ENCODE data around the gene CCDC97. TPM values are rescaled to one million over a fixed set of nuclear protein-coding genes. Genes with fewer than 3 reads are reported as not detected.

The CCDC97 gene
- total RNA-seq, 1 experiment from 2014 or later: 26.4 TPM

DNA sequence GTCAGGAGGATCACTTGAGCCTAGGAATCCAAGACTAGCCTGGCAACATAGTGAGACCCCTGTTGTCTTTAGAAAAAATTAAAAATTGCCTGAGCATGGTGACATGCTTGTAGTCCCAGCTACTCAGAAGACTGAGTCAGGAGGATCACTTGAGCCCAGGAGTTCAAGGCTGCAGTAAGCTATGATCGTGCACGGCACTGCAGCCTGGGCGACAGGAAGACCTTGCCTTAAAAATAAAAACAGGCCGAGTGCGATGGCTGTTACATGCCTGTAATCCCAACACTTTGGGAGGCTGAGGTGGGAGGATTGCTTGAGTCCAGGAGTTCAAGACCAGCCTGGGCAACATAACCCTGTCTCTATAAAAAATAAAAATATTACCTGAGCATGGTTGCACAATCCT, 40.4 kb upstream of the CCDC97 start:
- H3K9me3 ChIP-seq (ENCODE audit: insufficient read depth, low read depth): no peaks in the 10 kb centered on the region
- no peaks in the 10 kb centered on the region for H3F3A ChIP-seq (ENCODE audit: insufficient read depth, low read depth)
- H3K4me3 ChIP-seq: no peak overlapping the region
- peaks cover 51% of the 10 kb centered on the region for H3K79me2 ChIP-seq (ENCODE audit: low read depth)
- DNase-seq: no peak
- no peaks in the 10 kb centered on the region for H3K27me3 ChIP-seq (ENCODE audit: insufficient read depth, low read depth)
- H2AFZ ChIP-seq: no peak overlapping the region
- no peak overlapping the region for H3K27ac ChIP-seq
- H3K9me2 ChIP-seq (ENCODE audit: insufficient read depth): no peaks in the 10 kb centered on the region
- peaks cover 10% of the 10 kb centered on the region; the same call in 1 of the 2 replicates for H3K4me1 ChIP-seq (replicated peaks; ENCODE audit: insufficient read depth)
- CTCF ChIA-PET: no interaction called here
- H4K20me1 ChIP-seq (ENCODE audit: insufficient read depth): peaks cover 11% of the 10 kb centered on the region; the same call in 1 of the 2 replicates
- TF ChIP-seq, protein P1, sequence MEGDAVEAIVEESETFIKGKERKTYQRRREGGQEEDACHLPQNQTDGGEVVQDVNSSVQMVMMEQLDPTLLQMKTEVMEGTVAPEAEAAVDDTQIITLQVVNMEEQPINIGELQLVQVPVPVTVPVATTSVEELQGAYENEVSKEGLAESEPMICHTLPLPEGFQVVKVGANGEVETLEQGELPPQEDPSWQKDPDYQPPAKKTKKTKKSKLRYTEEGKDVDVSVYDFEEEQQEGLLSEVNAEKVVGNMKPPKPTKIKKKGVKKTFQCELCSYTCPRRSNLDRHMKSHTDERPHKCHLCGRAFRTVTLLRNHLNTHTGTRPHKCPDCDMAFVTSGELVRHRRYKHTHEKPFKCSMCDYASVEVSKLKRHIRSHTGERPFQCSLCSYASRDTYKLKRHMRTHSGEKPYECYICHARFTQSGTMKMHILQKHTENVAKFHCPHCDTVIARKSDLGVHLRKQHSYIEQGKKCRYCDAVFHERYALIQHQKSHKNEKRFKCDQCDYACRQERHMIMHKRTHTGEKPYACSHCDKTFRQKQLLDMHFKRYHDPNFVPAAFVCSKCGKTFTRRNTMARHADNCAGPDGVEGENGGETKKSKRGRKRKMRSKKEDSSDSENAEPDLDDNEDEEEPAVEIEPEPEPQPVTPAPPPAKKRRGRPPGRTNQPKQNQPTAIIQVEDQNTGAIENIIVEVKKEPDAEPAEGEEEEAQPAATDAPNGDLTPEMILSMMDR (conservative IDR thresholded peaks at IDR 0.05): no peak
- TF ChIP-seq EZH2 (IDR thresholded peaks at IDR 0.05; ENCODE audit: low read depth): no peak
- peaks cover 52% of the 10 kb centered on the region for H3K36me3 ChIP-seq (ENCODE audit: low read depth)
- POLR2A ChIA-PET (ENCODE audit: unreplicated experiment): interaction anchor here (0.6 kb wide), 2 partner anchors 94 to 449 kb away, joined by 4 to 5 read pairs; partner anchors contain the start of gene B9D2
- no TSS peak for BruUV-seq (replicated peaks)
- H3K4me2 ChIP-seq: no peak overlapping the region
- intact Hi-C loops (cut with micrococcal nuclease; ENCODE audit: unreplicated experiment): loop anchor here (10.0 kb wide), 1 partner anchor 125 kb away; no protein-coding TSS in a partner anchor

DNA sequence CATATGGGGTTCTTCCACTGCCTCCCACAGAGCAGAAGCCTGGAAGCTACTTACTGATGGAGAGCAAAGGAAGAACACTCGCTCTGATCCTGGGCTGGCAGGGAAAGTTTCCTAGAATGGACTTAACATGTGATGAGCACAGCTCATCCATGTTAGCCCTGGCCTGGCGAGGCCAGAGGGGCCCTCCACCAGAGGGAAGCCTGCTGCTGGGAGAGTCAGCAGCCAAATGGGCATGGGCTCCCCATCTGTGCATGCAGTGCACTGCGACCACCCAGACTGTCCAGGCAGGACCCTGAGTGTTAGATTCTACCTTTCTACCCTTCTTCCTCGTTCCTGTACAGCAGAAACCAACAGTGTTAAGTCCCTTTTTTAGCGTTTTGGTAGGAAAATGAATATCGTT, 36.9 kb upstream of the CCDC97 start:
- Histone ChIP-seq H4K20me1 (ENCODE audit: insufficient read depth) (peaks cover 7% of the 10 kb centered on the region; the same call in 1 of the 2 replicates), H3K4me2 (no peak overlapping the region), H3K27me3 (ENCODE audit: insufficient read depth, low read depth) (no peaks in the 10 kb centered on the region), H3K4me3 (no peak overlapping the region), H3K9me3 (ENCODE audit: insufficient read depth, low read depth) (no peaks in the 10 kb centered on the region), H3K27ac (no peak overlapping the region), H3F3A (ENCODE audit: insufficient read depth, low read depth) (peaks cover 11% of the 10 kb centered on the region), H3K9me2 (ENCODE audit: insufficient read depth) (no peaks in the 10 kb centered on the region), H3K36me3 (ENCODE audit: low read depth) (peaks cover 73% of the 10 kb centered on the region), H3K79me2 (ENCODE audit: low read depth) (peaks cover 16% of the 10 kb centered on the region), H2AFZ (no peak overlapping the region), H3K4me1 (replicated peaks; ENCODE audit: insufficient read depth) (no peaks in the 10 kb centered on the region)
- no peak for DNase-seq
- ChIA-PET CTCF (no interaction called here), POLR2A (ENCODE audit: unreplicated experiment) (no interaction called here)
- no peak for TF ChIP-seq EZH2 (IDR thresholded peaks at IDR 0.05; ENCODE audit: low read depth)
- TF ChIP-seq, protein P1 (conservative IDR thresholded peaks at IDR 0.05): no peak
- intact Hi-C loops (cut with micrococcal nuclease; ENCODE audit: unreplicated experiment): no loop called here
- BruUV-seq (replicated peaks): no TSS peak

DNA sequence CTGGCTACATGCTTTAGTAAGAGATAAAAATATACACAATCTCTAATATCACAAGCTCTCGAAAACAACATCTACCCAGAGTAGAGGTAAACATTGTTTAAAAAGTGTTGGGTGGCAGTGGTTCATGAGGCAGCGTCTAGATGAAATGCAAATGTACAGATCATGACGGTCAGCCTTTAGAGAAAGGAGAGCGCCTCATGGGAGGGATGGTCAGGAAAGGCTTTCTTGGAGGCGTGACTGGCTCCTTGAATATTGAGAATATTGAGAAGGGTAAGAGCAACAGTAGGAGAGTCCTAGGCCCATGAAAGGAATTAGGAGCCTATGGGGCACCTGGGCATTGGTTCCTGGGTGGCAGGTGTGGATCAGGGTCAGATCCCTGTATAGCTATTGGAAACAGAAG, 35.2 kb upstream of the CCDC97 start:
- Histone ChIP-seq H3F3A (ENCODE audit: insufficient read depth, low read depth) (peaks cover 11% of the 10 kb centered on the region), H3K27ac (no peak overlapping the region), H3K9me2 (ENCODE audit: insufficient read depth) (no peaks in the 10 kb centered on the region), H3K4me2 (no peak overlapping the region), H3K79me2 (ENCODE audit: low read depth) (no peaks in the 10 kb centered on the region; the same call in 1 of the 2 replicates), H3K9me3 (ENCODE audit: insufficient read depth, low read depth) (no peaks in the 10 kb centered on the region), H3K36me3 (ENCODE audit: low read depth) (peaks cover 70% of the 10 kb centered on the region), H2AFZ (no peak overlapping the region), H3K4me1 (replicated peaks; ENCODE audit: insufficient read depth) (no peaks in the 10 kb centered on the region), H4K20me1 (ENCODE audit: insufficient read depth) (peaks cover 11% of the 10 kb centered on the region; the same call in 1 of the 2 replicates), H3K4me3 (no peak overlapping the region), H3K27me3 (ENCODE audit: insufficient read depth, low read depth) (no peaks in the 10 kb centered on the region)
- intact Hi-C loops (cut with micrococcal nuclease; ENCODE audit: unreplicated experiment): no loop called here
- ChIA-PET CTCF (no interaction called here), POLR2A (ENCODE audit: unreplicated experiment) (no interaction called here)
- no peak for DNase-seq
- BruUV-seq (replicated peaks): no TSS peak
- no peak for TF ChIP-seq EZH2 (IDR thresholded peaks at IDR 0.05; ENCODE audit: low read depth)
- TF ChIP-seq, protein P1 (conservative IDR thresholded peaks at IDR 0.05): no peak
